HG02981 (cell line): ENCODE results near the gene EEF1AKMT1.

Experiments used
- ATAC-seq: cut with Tn5 transposase; IDR thresholded peaks from one replicate; pipeline ENCODE4 v1.9.1; 2021; ENCODE audit warnings: mild to moderate bottlenecking, moderate library complexity; ENCODE audit not compliant: unreplicated experiment

EEF1AKMT1 gene

DNA sequence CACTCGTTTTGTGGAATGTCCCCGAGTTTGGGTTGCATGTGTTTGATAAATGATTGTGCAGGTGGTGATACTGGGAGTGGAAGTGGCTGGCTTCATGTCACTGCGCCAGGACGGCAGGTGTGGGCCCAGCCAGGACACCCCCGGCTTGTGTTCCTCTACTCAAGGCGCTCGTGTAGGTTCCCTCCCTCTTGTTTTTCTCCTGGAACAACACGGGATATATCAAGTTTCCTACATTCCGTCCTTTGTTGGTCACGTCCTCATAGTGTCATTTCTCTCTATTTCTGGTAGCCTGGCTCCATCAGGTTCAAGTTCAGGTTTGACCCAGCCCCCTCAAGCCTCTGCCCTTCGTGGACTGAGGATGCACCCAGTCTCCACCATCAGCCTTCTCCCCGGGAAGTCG is 54.0 kb downstream of the EEF1AKMT1 start:
- no peak for ATAC-seq

DNA sequence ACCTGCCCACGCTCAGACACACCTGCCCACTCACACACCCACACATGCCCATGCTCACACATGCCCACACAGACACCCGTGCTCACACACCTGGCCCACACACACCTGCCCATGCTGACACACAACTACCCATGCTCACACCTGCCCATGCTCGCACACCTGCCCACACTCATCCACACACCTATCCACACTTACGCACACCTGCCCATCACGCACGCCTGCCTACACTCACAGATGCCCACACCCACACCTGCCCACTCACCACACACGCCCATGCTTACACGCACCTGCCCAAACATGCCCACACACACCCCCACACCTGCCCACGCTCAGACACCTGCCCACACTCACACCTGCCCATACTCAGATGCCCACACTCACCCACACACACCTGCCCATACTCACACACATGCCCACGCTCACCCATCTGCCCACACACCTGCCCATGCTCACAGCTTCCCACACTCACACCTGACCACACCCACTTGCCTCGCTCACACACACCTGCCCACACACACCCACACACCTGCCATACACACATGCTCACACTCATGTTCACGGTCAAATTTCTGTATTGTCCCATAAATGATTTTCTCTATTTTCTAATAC is 54.7 kb downstream of the EEF1AKMT1 start:
- ATAC-seq = no peak

GRCh38 chr13:20717581-20718542 is 55.9 kb downstream of the EEF1AKMT1 start:
- no peak for ATAC-seq

DNA sequence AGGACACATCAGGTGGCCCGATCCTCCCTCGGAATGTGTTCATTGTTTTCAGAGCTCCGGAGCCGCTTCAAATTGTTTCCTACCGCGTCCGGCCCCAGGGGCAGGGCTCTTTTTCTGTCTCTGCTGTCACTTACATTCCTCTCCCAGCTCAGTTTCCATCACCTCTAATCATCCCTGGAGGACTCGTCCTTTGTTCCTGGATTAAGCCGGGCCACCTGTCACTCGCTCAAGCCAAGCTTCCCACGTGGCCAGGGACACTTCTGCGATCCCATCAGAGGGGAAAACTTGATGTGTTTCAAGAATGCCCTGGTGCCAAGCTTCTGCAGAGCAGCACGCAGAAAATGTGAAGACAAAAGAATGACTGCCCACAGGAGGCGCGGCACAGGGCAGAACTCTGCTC is 56.8 kb downstream of the EEF1AKMT1 start:
- ATAC-seq = no peak

- ATAC-seq = no peak
Observed at GRCh38 chr13:20715330-20715712, 58.4 kb downstream of the EEF1AKMT1 start.

DNA sequence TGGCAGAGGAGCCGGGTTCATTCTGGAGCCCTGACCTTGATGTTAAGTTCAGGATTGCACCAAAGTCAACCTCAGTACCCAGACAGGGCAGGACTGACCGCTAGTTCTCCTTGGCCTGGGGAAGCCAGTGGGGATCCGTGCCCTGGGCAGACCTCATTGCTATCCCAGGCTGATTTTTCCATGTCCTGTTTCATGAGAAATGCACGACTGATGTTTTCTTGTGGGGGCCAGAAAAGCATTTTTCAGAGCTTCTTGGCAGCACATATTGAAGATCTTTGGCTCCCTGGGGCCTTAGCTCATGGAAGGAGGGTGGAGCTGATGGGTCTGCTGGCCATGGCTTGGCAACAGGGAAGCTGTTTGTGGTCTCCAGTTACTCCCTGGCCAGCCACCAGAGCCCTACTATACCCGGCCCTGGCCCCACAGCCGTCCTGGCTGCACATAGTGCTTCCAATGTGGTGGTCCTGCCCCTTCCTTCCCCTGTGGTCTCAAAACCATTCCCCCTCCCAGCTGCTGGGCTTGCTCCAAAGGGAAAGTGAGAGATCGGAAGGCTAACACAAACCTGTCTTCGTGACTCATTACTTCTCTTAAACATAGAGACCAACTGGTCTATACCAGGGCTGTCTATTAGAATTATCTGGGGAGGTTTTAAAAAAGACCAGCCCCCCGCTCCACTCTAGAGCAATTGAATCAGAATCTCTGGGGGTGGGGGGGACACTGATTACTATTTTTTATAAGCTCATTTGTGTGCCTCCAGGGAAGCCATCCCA is 59.0 kb downstream of the EEF1AKMT1 start:
- no peak for ATAC-seq

DNA sequence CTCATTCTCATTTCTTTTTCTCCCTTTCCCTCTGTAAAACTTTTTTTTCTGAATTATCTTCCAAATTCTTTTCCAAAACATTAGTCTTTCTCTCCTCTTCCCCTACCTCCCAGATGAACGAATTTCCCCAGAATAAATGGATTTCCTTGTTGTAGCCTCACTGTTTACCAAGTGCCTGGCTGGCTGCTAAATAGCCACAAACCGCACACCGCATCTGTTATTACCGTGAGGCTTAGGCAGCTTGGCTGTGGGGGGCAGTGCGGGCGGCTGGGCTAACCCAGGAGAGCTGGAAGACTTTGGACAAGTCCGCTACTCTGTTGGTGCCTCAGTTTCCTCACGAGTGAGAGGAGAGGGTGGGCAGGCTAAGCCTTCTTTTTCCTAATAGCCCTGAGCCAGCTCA is 59.6 kb downstream of the EEF1AKMT1 start:
- no peak for ATAC-seq

DNA sequence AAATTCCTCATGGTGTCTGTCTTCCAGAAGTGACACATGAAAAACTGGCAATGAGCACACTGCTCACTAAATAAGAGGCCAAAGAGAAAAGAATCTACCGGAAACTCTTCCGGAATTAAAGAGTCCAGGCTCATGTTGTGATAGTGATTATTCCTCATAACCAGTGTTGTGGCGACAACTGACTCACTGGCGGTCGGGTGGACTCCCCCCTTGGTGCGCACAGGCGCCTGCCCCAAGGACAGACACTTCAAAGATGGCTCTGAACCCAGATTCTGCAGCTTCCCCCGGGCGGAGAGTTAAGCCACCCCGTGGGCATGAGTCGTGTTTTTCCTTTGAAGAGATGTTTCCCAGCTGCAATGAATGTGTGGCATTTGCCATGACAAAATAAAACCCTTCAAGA is 60.0 kb downstream of the EEF1AKMT1 start:
- no peak for ATAC-seq

DNA sequence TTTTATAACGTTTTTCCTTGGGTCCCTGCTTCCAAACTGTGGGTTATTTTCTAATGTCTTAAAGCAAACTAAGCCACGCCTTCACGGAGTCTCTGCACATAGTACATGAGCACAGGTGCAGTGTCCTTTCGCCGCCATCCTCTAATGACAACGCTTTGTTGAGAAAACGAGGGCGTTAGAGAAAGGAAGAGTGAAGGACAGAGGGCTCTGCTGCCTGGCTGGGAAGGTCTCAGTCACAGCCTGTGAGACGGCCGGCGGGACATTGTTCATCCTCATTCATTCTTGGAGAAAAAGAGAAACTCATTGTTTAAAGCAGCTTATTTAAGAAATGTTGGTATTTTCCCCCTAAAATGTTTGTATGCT is 60.8 kb downstream of the EEF1AKMT1 start:
- no peak for ATAC-seq

- no peak for ATAC-seq
Observed at GRCh38 chr13:20711301-20712044, 62.3 kb downstream of the EEF1AKMT1 start.

DNA sequence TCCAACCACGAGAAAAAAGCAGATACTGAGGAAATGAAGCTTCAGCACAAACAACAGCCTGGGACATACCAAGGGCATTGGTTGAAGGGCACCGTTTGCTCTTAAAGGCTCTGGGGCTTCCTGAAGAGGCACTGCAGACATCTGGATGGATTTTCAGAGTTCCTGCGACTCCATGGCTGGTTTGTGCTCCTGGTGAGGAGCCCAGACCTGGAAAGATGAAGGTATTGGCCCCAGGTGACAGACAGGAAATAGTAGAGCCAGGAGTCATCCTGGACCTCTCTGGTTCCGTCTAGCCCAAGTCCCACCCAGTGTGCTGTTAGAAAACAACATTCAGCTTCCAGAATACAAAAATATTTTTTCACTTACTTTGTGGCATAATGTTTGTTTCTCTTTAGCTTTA is 64.0 kb downstream of the EEF1AKMT1 start:
- ATAC-seq = no peak

DNA sequence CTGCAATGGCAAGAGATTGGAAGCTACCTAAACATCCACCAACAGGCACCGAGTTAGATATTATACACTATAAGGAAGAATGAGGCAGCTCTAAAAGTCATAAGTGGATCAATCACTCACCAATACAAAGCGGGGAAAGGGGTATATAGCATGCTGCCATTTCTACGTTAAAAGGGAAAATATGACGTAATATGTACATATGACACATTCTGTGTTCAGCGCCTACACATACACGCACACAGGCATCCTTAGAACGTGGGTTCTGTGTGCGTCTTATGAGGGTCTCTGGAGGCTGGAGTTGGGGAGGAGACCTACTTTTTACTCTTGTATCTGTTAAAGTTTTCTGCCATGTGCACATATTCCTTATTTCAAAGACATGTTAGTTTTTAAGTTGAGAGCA is 64.4 kb downstream of the EEF1AKMT1 start:
- no peak for ATAC-seq

GRCh38 chr13:20708216-20708615 is 65.5 kb downstream of the EEF1AKMT1 start:
- no peak for ATAC-seq

- ATAC-seq = no peak
Observed at GRCh38 chr13:20706661-20707060, 67.1 kb downstream of the EEF1AKMT1 start.

DNA sequence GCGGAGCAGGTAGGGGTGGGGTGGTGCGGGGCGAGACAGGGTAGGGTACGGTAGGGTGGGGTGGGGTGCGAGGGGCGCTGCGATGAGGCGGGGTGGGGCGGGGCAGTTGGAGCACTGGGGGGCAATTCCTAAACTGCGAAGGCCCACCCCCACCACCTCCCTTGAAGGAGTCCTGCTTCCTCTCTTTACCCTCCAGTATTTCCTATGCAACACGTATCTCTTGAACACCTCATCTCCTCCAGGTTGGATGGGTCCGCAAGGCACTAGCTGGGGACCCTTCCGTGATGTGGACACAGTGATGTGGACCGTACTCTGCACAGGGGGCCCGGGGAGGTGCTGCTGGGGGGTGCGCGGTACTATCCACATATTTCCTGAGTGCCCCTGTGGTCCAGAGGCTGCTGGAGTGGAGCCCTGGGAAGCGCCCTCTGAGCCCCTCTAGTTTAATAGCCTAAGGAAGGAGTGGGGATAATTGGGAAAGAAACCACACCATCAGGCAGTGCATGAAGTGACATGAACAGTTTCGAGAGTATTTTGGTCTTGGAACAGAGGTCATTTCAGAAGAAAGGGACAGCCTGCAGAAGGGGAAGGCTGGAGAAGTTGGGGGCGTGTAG is 69.2 kb downstream of the EEF1AKMT1 start:
- no peak for ATAC-seq

GRCh38 chr13:20703780-20704458 is 69.8 kb downstream of the EEF1AKMT1 start:
- ATAC-seq = peak; percentile 95

- peak; percentile 36 for ATAC-seq
Observed at GRCh38 chr13:20702915-20703779, 70.6 kb downstream of the EEF1AKMT1 start, which contains the start of gene IL17D. TSS of gene IL17D (plus strand) at chr13:20703699. CDS start at chr13:20704002, 303 bp downstream.

GRCh38 chr13:20702530-20702914 is 71.2 kb downstream of the EEF1AKMT1 start:
- ATAC-seq = no peak

DNA sequence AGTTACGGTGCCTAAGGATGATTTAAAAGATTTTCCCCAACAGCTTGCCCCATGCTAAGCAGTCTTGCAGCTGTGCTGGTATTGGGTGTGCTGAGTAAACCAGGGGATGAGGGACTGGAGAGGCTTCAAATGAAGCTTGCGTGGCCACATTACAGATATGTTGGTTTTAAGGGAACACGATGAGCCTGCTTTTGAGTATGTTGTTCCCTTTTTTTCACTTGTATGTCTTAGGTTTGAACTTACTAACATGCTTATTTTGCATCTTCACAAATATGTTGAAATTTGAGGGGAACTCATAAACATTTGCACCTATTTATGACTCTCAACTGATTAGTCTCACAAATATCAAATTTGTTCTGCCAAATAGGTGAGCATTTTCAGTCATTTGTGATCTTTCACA is 72.3 kb downstream of the EEF1AKMT1 start:
- no peak for ATAC-seq
